GM21529 (cell line): Measurements from ENCODE around the gene RPN2.
"Not testable (repeated sequence)": the region's sequence is repeated elsewhere in the genome, so short reads cannot be mapped to it uniquely, and the experiment has no call there.

Experiments used
- ATAC-seq: cut with Tn5 transposase; IDR thresholded peaks from one replicate; pipeline ENCODE4 v1.9.1; 2021; ENCODE audit not compliant: unreplicated experiment

RPN2 gene

GRCh38 chr20:37178839-37179682 is at the start of gene RPN2, which contains the start of gene MROH8:
Gene RPN2, plus strand, starts transcription at chr20:37179330. Its CDS starts 27 bp downstream, at chr20:37179357.
Gene MROH8, minus strand, starts transcription at chr20:37179548.
- ATAC-seq: peak; percentile 89

GRCh38 chr20:37131486-37131885 is 47.6 kb upstream of the RPN2 start:
- ATAC-seq: no peak

- no peak for ATAC-seq
These were observed 45.2 kb upstream of the RPN2 start for GRCh38 chr20:37133952-37134351.

GRCh38 chr20:37137547-37137946 is 41.6 kb upstream of the RPN2 start:
- no peak for ATAC-seq

GRCh38 chr20:37142708-37143107 is 36.4 kb upstream of the RPN2 start:
- ATAC-seq: no peak

- no peak for ATAC-seq
These were observed 34.2 kb upstream of the RPN2 start for GRCh38 chr20:37144856-37145404.

GRCh38 chr20:37147250-37147649 is 31.9 kb upstream of the RPN2 start:
- no peak for ATAC-seq

GRCh38 chr20:37150864-37151263 is 28.3 kb upstream of the RPN2 start:
- ATAC-seq: not testable (repeated sequence)

- ATAC-seq: no peak
These were observed 27.6 kb upstream of the RPN2 start for GRCh38 chr20:37151529-37151928.

GRCh38 chr20:37152284-37152683 is 26.8 kb upstream of the RPN2 start:
- ATAC-seq: no peak

GRCh38 chr20:37154684-37155298 is 24.3 kb upstream of the RPN2 start:
- ATAC-seq: no peak

GRCh38 chr20:37155987-37156386 is 23.1 kb upstream of the RPN2 start:
- no peak for ATAC-seq

- ATAC-seq: no peak
These were observed 20.9 kb upstream of the RPN2 start for GRCh38 chr20:37158248-37158647.

GRCh38 chr20:37160683-37161082 is 18.4 kb upstream of the RPN2 start:
- ATAC-seq: no peak

GRCh38 chr20:37161830-37162549 is 17.1 kb upstream of the RPN2 start:
- ATAC-seq: no peak

- ATAC-seq: no peak
These were observed 16.5 kb upstream of the RPN2 start for GRCh38 chr20:37162646-37163045.

- ATAC-seq: no peak
These were observed 15.1 kb upstream of the RPN2 start for GRCh38 chr20:37163832-37164554.

- no peak for ATAC-seq
These were observed 14.1 kb upstream of the RPN2 start for GRCh38 chr20:37165031-37165430.

GRCh38 chr20:37166867-37167266 is 12.3 kb upstream of the RPN2 start:
- ATAC-seq: no peak

GRCh38 chr20:37172836-37173235 is 6.3 kb upstream of the RPN2 start:
- no peak for ATAC-seq
